NCI-H2171 (cell line): ENCODE results near the gene UGT2B7.
"Not testable (repeated sequence)": the region's sequence is repeated elsewhere in the genome, so short reads cannot be mapped to it uniquely, and the experiment has no call there.

ENCODE experiments used
- DNase-seq: peaks from one replicate; lab custom pipeline; 2025; lab: John Stamatoyannopoulos, UW

UGT2B7 gene

DNA sequence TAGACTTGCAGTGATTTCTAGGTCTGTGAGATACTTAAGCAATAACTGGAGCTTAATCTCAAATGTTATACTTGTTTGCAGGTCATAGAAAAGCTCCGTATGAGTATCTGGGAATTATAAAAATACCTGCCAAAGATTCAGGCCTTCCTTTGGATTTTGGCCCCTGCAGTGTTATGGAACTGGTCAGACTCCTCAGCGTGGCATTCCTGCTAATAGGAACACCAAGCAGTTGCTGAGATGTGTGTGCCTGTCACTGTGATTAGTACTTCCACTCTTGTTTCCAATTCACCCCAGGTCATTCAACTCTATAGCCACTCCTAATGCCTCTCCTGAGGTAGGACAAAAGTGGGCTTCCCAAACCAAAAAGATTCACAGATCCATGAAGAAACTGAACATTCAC lies 7.8 kb upstream of the UGT2B7 start:
- DNase-seq = no peak

DNA sequence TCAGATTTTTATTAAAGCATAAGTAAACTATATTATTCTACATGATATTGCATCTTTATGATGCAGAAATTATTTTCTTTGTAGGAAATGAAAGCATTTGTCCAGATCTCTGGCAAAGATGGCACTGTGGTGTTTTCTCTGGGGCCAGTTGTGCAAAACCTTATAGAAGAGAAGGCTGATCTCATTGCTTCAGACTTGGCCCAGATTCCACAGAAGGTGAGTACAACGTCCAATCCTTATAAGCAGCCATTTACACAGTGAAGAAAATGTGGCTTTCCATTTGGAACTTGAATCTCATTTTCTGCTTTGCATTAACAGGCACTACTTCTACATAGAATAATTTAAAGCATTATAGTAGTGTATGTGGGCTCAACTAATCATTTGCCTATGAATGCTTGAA lies 6.9 kb upstream of the UGT2B7 start:
- no peak for DNase-seq

DNA sequence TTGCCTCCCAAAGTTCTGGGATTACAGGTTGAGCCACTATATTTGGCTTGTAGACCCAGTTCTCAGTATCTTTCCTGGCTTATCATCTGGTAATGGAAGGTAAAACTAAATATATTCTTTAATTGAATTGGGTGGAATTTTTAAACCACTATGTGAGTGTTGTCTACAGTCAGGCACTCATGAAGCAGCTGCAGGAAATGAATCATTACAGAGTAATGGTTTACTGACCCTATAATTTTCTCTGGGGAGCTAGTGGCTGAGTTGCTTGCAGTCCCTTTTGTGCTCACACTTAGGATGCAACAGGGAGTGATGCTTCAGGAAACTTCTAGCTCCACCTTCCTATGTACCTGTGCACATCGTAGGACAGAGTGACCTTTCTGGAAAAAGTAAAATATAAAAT lies 4.1 kb upstream of the UGT2B7 start:
- no peak for DNase-seq

DNA sequence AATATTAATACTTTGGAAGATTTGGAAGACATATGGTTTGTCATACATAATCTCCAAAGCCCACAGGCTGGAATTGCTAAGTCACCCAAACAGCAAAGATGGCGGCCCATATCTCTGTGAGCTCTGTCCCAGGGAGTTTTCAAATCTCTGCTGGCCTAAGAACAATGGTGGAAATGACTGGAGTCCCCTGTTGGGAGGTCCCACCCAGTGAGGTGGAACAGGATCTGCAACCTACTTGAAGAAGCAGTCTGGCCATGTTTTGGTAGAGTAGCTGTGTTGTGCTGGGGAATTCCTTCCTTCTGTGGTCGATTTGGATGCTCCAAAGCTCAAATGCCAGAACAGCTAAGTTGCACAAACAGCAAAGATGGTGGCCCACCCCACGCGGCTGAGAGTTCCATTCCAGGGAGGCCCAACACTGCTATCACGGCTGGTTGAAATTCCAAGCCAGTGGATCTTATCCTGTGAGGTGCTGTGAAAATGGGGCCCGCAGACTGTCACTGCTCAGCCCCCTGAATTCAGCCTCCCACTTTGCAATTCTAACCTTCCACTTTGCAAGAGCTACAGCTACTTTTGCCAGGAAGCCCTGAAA lies 3.2 kb upstream of the UGT2B7 start:
- DNase-seq = no peak

DNA sequence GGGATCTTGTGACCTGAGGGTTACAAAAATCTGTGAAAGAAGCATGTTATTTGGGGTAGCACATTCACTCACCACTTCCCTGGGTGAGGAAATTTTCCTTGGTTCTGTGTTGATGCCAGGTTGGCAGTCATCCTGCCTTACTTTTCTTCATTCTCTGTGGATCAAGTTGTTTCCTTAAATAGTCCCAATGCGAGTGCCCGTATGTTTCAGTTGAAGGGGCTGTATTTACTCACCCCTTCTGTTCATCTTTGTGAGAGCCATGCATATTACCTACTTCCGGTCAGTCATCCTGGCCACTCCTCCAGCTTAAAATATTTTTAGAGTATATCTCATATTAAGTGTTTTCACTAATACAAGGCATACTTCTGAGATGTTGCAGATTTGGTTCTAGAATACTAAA lies 2.6 kb upstream of the UGT2B7 start:
- no peak for DNase-seq

DNA sequence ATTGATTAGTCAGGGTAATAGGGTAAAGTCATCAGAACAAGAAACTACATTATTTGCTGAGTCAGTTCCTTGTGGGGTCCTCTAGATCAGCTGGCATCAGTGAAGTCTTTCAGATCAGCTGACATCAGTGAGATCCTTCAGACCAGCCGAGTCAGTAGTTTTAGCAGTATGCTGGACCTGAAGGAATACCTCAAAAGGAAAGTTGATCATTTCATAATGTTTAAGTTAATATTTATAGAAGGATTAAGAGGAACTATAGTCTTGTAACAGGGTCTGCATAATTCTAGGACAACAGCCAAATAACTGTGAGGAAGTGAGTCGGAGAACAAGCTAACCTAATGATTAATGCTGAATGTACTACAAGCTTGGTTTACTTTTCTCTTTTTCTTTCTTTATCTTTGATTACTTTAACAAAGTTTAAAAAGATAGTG lies 958 bp upstream of the UGT2B7 start:
- DNase-seq = no peak

DNA sequence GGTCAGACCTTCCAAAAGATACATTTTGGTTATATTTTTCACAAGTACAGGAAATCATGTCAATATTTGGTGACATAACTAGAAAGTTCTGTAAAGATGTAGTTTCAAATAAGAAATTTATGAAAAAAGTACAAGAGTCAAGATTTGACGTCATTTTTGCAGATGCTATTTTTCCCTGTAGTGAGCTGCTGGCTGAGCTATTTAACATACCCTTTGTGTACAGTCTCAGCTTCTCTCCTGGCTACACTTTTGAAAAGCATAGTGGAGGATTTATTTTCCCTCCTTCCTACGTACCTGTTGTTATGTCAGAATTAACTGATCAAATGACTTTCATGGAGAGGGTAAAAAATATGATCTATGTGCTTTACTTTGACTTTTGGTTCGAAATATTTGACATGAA lies 536 bp downstream of the UGT2B7 start:
- DNase-seq = no peak

DNA sequence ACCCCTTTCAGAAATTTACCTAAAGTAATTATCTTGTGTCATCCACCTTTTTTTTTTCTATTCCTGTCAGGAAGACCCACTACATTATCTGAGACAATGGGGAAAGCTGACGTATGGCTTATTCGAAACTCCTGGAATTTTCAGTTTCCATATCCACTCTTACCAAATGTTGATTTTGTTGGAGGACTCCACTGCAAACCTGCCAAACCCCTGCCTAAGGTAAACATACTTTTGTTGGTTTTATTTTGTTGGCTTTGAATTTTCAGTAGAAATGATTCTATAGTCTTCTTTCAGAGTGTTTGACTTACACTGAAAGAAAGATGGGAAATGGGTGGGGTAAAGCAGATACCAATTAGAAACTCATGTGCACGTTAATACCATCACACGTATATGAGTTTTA lies 2.2 kb downstream of the UGT2B7 start:
- DNase-seq = no peak

DNA sequence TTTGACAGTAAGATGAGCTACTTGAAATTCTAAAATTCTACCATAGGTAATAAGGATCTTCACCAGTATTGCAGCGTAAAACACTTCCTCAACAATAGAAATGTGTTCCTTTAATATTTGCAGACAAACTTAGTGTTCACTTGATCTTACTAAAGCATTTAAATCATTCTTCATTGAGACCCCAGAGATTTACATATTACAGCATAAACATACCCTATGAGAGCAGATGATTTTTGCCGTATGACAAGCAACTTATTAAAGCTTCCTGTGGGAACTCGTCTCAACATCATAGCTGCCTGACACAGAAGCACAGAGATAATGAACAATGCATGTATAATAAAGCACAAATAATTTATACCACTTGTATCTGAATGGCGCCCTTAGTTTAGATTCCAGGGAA lies 3.6 kb downstream of the UGT2B7 start:
- DNase-seq = no peak

DNA sequence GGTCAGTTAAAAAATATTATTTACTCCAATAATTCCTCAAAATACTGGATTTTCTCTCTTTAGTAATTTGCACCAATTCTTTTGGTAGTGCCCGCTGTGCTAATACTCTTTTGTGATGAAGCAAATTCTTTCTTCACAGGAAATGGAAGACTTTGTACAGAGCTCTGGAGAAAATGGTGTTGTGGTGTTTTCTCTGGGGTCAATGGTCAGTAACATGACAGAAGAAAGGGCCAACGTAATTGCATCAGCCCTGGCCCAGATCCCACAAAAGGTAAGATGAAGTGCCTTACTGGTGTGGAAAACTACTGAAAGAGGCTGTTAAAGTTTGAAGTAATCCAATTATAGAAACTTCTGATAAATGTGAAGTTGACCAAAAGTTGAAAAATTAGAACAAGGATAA lies 6.4 kb downstream of the UGT2B7 start:
- not testable (repeated sequence) for DNase-seq

DNA sequence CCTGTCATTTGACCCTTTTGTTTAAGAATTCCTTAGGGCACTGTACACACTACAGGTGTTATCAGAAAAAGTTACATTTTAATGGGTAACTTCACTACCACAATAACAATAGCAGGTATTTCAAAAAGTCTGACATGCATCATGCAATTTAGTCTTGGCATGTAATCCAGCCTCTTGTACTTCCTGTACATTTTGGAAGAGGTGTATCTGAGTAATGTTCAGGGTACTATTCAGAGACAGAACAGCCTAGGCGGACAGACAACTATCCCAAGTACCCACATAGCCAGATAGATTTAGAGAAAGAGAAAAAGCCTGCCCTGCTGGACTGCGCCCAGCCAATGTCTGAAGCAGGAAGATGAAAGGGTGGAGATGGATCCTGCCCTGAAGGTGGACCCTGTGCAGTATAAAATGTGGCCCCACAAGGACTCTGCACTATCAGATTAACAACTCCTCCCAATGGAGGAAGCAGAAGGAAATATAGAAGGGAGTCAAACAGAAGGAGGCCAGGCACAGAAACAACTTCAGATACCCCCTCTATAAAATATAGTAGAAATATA lies 8.5 kb downstream of the UGT2B7 start:
- no peak for DNase-seq

DNA sequence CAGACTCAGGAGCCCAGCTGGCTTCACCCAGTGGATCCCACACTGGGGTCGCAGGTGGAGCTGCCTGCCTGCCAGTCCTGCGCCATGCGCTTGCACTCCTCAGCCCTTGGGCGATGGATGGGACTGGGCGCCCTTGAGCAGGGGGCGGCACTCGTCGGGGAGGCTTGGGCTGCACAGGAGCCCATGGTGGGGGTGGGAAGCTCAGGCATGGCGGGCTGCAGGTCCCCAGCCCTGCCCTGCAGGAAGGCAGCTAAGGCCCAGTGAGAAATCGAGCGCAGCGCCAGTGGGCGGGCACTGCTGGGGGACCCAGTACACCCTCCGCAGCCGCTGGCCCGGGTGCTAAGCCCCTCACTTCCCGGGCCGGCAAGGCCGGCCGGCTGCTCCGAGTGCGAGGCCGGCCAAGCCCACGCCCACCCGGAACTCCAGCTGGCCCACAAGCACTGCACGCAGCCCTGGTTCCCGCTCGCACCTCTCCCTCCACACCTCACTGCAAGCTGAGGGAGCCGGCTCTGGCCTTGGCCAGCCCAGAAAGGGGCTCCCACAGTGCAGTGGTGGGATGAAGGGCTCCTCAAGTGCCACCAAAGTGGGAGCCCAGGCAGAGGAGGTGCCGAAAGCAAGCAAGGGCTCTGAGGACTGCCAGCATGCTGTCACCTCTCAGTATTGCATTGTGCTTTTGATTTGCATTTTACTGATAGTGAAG lies 19.0 kb downstream of the UGT2B7 start:
- DNase-seq = not testable (repeated sequence)

DNA sequence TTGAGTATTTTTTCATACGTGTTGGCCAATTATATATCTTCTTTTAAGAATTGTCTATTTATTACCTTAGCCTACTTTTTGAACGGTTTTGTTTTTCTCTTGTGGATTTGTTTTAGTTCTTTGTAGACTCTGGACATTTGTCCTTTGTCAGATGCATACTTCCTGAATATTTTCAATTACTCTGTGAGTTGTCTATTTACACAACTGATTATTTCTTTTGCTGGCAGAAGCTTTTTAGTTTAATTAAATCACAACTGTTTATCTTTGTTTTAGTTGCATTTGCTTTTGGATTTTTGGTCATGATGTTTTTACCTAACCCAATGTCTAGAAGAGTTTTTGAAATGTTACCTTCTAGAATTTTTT lies 19.6 kb downstream of the UGT2B7 start:
- DNase-seq = no peak

DNA sequence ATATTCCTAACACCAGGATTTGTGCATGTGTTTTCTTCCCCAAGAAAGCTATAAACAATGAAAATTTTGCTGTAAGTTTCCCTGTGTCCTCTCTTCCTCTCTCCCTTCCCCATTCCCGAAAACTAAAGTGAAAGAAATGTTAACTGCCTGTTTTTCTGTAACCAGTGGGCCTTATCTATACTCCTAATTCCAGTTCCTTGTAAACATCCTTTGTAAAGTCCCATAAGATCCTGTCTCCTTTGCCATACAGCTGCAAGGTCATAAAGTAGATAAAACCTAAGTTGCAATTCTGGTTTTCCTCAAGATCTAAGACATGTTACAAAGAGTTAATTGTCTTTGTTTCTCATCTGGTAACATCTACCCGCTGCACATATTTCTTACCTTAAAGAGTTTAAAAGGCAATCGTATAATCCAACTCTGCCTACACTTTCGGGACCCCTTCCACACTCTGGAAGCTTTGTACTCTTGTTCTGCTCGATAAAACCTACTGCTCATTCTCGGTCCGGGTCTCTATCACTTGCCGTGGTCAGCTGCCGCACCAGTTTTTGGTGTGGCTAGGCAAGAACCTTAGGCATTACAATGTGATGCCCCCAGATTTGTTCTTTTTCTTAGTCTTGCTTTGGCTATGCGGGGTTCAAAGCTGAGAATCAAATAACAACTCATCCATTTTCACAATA lies 20.5 kb downstream of the UGT2B7 start:
- no peak for DNase-seq

DNA sequence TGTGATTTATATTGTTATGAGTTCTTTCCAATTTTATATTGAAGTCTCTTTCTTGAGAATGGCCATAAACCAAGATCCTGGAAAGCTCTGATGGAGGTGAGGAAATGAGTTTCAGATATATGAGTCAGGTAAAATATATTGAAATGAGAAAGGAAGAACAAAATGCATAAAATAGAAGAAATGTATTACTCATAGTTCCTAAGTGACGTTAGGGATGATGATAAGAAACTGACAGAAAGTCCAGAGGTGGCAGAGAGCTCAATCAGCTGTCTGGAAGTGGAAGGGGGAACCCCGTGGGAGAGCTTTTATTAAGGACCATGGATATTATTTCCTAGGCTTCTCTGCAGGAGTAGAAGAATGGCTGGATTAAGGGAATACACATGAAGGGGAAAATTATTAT lies 24.6 kb downstream of the UGT2B7 start:
- DNase-seq = no peak

DNA sequence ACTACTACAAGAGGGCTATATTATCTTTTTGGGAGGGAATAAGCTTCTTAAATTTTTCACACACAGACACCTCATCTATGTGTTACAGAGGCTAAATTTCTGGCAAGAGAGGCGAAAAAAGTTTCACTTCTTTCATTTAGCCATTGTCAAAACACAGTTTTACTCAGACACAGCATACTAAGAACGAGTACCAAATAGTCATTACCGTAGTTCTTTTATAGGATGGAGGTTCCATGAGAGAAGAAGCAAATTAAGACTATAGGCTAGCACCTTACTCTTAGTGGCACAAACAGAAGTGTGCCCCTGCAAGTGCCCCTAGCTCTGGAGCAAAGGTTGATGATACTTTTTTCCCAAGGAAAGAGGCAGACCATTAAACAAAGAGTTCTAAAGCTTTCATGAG lies 26.2 kb downstream of the UGT2B7 start:
- DNase-seq = no peak

DNA sequence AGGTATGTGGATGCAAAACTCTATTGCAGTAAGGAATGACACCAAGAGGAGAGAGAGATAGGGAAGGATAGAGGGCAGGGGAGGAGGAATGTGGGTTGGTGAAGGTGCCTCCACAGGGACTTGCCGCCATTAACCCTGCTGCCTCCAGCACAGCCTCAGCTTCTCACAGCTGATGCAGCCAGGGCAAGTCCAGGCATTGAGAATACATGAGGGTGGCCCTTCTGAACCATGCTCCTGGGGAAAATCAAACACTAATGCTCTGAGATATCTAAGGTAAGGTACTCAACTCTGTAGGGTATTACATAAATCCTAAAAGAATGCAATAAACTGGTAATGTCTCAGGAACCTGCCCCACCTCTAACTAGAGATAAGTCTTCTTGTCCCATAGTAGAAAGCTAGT lies 28.7 kb downstream of the UGT2B7 start:
- no peak for DNase-seq

DNA sequence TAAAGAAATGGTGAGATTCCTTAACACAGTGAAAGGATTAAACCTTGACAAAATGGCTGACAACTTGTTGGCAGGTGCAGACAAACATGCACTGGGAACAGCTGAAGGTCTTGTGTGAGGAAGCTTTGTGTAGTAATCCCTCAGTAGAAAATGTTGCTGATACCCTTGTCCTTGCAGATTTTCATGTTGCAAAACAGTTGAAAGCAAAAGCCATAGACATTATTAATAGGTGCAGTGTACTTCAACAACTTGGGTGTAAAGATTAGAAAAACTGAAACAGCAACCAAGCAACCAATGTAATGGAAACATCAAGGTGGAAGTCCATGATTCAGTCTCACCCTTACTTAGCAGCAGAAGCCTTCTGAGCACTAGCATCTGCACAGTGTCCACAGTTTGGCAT lies 29.8 kb downstream of the UGT2B7 start:
- DNase-seq = no peak

DNA sequence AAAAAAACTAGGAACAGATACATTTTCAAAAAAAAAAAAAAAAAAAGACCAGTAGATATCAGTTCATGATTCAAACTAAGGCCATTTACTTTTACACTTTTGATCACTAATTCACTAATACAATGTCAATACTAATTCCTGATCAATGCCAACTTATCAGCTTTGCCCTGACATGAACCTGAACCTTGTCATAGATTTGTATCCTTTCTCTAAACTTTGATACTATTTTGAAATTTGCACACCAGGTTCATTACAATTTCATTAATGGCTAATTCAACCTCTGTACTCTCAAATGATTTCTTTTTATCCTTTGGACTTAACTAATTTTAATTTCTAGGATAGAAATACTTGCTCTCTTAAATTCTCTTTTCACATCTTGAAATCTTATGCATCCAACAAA lies 37.7 kb downstream of the UGT2B7 start:
- no peak for DNase-seq

DNA sequence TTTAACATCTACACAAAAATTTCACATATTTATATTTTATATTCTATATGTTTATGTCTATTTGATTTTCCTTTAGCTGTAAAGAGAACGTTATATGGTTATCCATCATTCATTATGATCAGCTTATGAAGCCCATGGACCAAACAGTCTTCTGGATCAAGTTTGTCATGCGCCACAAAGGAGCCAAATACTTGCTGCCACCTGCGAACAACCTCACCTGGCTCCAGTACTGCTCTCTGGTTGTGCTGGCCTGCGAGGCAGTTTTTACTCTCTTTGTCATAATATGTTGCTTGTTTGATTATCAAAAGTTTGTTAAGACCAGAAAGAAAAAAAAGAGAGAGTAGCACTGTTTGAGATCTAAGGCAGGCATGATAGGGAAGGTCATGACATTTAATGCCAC lies 38.2 kb downstream of the UGT2B7 start:
- DNase-seq = no peak

DNA sequence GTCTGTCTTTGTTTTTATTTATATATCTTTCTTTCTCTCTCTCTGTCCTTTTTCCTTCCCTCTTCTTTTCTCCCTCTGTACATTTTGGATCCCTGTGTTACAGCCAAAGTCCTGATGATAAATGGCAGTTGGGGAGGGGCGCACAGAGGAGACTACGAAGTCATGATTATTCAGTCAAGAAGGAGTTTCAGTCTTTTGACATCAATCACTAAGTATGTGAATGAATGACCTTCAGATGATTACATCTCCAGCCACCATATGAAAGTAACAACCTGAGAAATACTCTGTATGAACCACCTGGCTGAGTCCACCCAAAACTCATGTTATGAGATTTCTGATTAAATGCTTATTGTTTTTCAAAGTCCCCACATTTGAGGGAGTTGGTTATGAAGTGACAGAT lies 45.0 kb downstream of the UGT2B7 start:
- DNase-seq = no peak

DNA sequence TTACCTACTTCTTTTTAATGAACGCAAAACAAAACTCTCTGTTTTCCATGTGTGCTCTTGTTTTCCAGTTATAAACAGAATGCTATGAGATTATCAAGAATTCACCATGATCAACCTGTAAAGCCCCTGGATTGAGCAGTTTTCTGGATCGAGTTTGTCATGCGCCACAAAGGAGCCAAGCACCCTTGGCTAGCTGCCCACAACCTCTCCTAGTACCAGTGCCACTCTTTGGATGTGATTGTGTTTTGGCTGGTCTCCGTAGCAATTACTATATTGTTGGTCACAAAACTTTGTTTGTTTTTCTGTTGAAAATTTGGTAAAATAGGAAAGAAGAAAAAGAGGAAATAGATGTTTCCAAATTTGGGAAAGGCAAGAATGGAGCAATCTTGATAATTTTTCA lies 51.1 kb downstream of the UGT2B7 start:
- no peak for DNase-seq

DNA sequence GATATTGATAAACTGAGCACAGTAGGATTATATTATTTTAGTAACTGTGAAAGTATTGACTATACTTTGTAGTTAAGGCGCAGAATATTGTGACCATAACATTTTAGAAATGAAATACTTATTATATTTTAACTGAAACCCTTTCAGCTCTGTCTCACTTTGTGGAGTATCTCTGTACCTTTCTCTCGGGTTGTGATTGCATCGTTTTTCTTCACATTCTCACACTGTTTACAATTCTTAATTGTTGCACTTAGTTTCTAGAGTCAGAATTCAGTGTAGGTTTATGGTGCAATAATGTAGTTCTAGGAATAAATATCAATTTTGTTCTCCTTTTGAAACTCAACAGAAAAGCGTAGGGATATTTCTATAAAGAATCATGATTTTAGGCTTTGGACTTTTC lies 57.7 kb downstream of the UGT2B7 start:
- DNase-seq = no peak
